IPS DF 6.9 (cell line): ENCODE data around the gene G6PC2.
"Not testable (repeated sequence)": the region's sequence is repeated elsewhere in the genome, so short reads cannot be mapped to it uniquely, and the experiment has no call there.

Experiments used
- DNase-seq: peaks from one replicate; pipeline ENCODE4 v3.0.0-alpha.2; 2013; ENCODE audit warnings: low read depth, low spot score
- H3K27ac ChIP-seq: one replicate; pipeline ENCODE4 v1.5.1; 2013; ENCODE audit warnings: low read length, control low read depth
- H3K27me3 ChIP-seq: 2 replicates; pipeline ENCODE4 v1.6.1; 2013; ENCODE audit warnings: mild to moderate bottlenecking, low read length; ENCODE audit not compliant: control insufficient read depth, insufficient read depth
- H3K36me3 ChIP-seq: 2 replicates; pipeline ENCODE4 v1.6.1; 2013; ENCODE audit warnings: low read length; ENCODE audit not compliant: control insufficient read depth, insufficient read depth
- H3K4me1 ChIP-seq: 2 replicates; pipeline ENCODE4 v1.6.1; 2013; ENCODE audit warnings: low read length; ENCODE audit not compliant: control insufficient read depth, insufficient read depth
- H3K4me3 ChIP-seq: 2 replicates; pipeline ENCODE4 v1.5.1; 2013; ENCODE audit warnings: mild to moderate bottlenecking, low read length
- H3K9me3 ChIP-seq: 2 replicates; pipeline ENCODE4 v1.6.1; 2013; ENCODE audit warnings: low read length, inconsistent platforms; ENCODE audit not compliant: control insufficient read depth, insufficient read depth
- WGBS: extraction: QIAGEN DNeasy Blood & Tissue Kit; methylation state at CpG from one replicate; pipeline ENCODE4 v1.1.7; 2013; ENCODE audit warnings: mixed read lengths, missing lambda C conversion rate; ENCODE audit not compliant: insufficient read length, insufficient coverage; 5-methylcytosine and 5-hydroxymethylcytosine counted together

G6PC2 gene

GRCh38 chr2:168874368-168875054 lies 26.6 kb upstream of the G6PC2 start:
- Histone ChIP-seq H3K27ac (no peak overlapping the region), H3K4me3 (no peak overlapping the region), H3K4me1 (no peaks in the 10 kb centered on the region), H3K27me3 (no peaks in the 10 kb centered on the region), H3K36me3 (no peaks in the 10 kb centered on the region), H3K9me3 (no peaks in the 10 kb centered on the region)
- no CpG with 5 or more reads among the region's 6 CpGs for WGBS
- DNase-seq = no peak

GRCh38 chr2:168882163-168882562 lies 18.9 kb upstream of the G6PC2 start:
- WGBS = no CpG with 5 or more reads among the region's 12 CpGs
- not testable (repeated sequence) for DNase-seq, H3K4me3 ChIP-seq, H3K4me1 ChIP-seq, H3K36me3 ChIP-seq, H3K27me3 ChIP-seq, H3K9me3 ChIP-seq, H3K27ac ChIP-seq

GRCh38 chr2:168884975-168885374 lies 16.1 kb upstream of the G6PC2 start:
- DNase-seq = no peak
- H3K36me3 ChIP-seq = no peaks in the 10 kb centered on the region
- H3K4me1 ChIP-seq = no peaks in the 10 kb centered on the region
- H3K27ac ChIP-seq = no peak overlapping the region
- WGBS = no CpG with 5 or more reads among the region's 1 CpG
- no peaks in the 10 kb centered on the region for H3K27me3 ChIP-seq
- no peaks in the 10 kb centered on the region for H3K9me3 ChIP-seq
- H3K4me3 ChIP-seq = no peak overlapping the region

- no peaks in the 10 kb centered on the region for H3K36me3 ChIP-seq
- H3K27ac ChIP-seq = no peak overlapping the region
- H3K4me3 ChIP-seq = peak overlapping the region; percentile 80; the same call in 1 of the 2 replicates
- WGBS = no CpG with 5 or more reads among the region's 3 CpGs
- no peak for DNase-seq
- no peaks in the 10 kb centered on the region for H3K9me3 ChIP-seq
- no peaks in the 10 kb centered on the region for H3K27me3 ChIP-seq
- H3K4me1 ChIP-seq = no peaks in the 10 kb centered on the region
Observed at GRCh38 chr2:168889635-168890005, 11.5 kb upstream of the G6PC2 start.

- no peak within 1 kb of the TSS for H3K27ac ChIP-seq
- DNase-seq = peak; percentile 93
- WGBS = no CpG with 5 or more reads among the region's 38 CpGs
Observed at GRCh38 chr2:168890006-168890782, 10.9 kb upstream of the G6PC2 start, which contains the start of gene SPC25. Gene SPC25, minus strand, starts transcription at chr2:168890430. Its CDS starts 911 bp downstream, at chr2:168889519.

GRCh38 chr2:168892327-168892726 lies 8.8 kb upstream of the G6PC2 start:
- H3K9me3 ChIP-seq = no peaks in the 10 kb centered on the region
- WGBS = no CpG with 5 or more reads among the region's 3 CpGs
- no peaks in the 10 kb centered on the region for H3K4me1 ChIP-seq
- no peaks in the 10 kb centered on the region for H3K27me3 ChIP-seq
- H3K36me3 ChIP-seq = no peaks in the 10 kb centered on the region
- H3K4me3 ChIP-seq = no peak overlapping the region
- no peak overlapping the region for H3K27ac ChIP-seq
- no peak for DNase-seq

More at GRCh38 chr2:168890006-168890782, 10.9 kb upstream of the G6PC2 start, which contains the start of gene SPC25:
- Histone ChIP-seq H3K4me3 (peak within 1 kb of the TSS; percentile 80; the same call in 1 of the 2 replicates), H3K36me3 (no peaks in the 10 kb centered on the region), H3K27me3 (no peaks in the 10 kb centered on the region), H3K4me1 (no peaks in the 10 kb centered on the region), H3K9me3 (no peaks in the 10 kb centered on the region)

GRCh38 chr2:168894101-168894500 lies 7.0 kb upstream of the G6PC2 start:
- DNase-seq = no peak

GRCh38 chr2:168894720-168895119 lies 6.4 kb upstream of the G6PC2 start:
- Histone ChIP-seq H3K36me3 (no peaks in the 10 kb centered on the region), H3K4me3 (no peak overlapping the region), H3K4me1 (no peaks in the 10 kb centered on the region), H3K27ac (no peak overlapping the region), H3K9me3 (no peaks in the 10 kb centered on the region), H3K27me3 (no peaks in the 10 kb centered on the region)
- no peak for DNase-seq

More at GRCh38 chr2:168894101-168894500, 7.0 kb upstream of the G6PC2 start:
- Histone ChIP-seq H3K4me1 (no peaks in the 10 kb centered on the region), H3K9me3 (no peaks in the 10 kb centered on the region), H3K4me3 (no peak overlapping the region), H3K27me3 (no peaks in the 10 kb centered on the region), H3K36me3 (no peaks in the 10 kb centered on the region), H3K27ac (no peak overlapping the region)
- WGBS = no CpG with 5 or more reads among the region's 1 CpG

GRCh38 chr2:168895771-168896170 lies 5.3 kb upstream of the G6PC2 start:
- Histone ChIP-seq H3K4me1 (no peaks in the 10 kb centered on the region), H3K27me3 (no peaks in the 10 kb centered on the region), H3K4me3 (no peak overlapping the region), H3K27ac (no peak overlapping the region), H3K36me3 (no peaks in the 10 kb centered on the region), H3K9me3 (no peaks in the 10 kb centered on the region)
- no peak for DNase-seq

GRCh38 chr2:168896783-168897182 lies 4.3 kb upstream of the G6PC2 start:
- H3K9me3 ChIP-seq = no peaks in the 10 kb centered on the region
- no peaks in the 10 kb centered on the region for H3K4me1 ChIP-seq
- no peaks in the 10 kb centered on the region for H3K36me3 ChIP-seq
- no CpG with 5 or more reads among the region's 4 CpGs for WGBS
- H3K27ac ChIP-seq = no peak overlapping the region
- H3K4me3 ChIP-seq = no peak overlapping the region
- H3K27me3 ChIP-seq = no peaks in the 10 kb centered on the region
- DNase-seq = no peak
